22Rv1 (cell line): Measurements from ENCODE around the gene MAP4K5.

ENCODE experiments used
- CTCF ChIP-seq: fragments of 450-650 bp; IDR thresholded peaks from 2 replicates; pipeline ENCODE4 v1.5.1; 2017; ENCODE audit warnings: mild to moderate bottlenecking
- ZFX ChIP-seq: fragments of 450-650 bp; IDR thresholded peaks from 2 replicates; pipeline ENCODE4 v1.6.1; 2017; ENCODE audit warnings: antibody characterized with exemption, borderline replicate concordance

DNA sequence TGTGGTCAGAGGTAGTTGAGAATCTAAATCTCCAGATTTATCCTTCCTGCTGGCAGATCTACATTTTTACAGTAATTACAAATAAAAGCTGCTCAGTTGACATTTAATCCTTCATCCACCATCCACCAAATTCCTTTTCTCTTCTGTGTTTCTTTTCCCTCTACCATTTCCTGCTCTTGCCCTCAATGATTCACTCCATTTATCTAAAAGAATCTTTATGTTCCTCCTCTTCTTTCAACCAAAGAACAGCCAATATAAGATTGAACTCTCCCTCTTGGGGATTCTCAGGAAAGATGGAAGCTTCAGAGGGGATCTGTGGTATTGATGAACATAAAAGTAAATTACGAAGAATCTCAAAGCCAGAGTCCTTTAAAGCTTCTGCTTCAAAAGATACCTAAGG is 4.4 kb downstream of the MAP4K5 start:
- no peak for TF ChIP-seq CTCF
- no peak for TF ChIP-seq ZFX
